HepG2 (cell line): ENCODE measurements around the gene RPL6. TPM values are rescaled to one million over a fixed set of nuclear protein-coding genes. Genes with fewer than 3 reads are reported as not detected.

Experiments
- EZH2 ChIP-seq: conservative IDR thresholded peaks from 2 replicates; pipeline ENCODE4 v1.6.1; 2012; ENCODE audit warnings: mild to moderate bottlenecking, low read depth, low read length, moderate library complexity
- HNF4G ChIP-seq, 2 experiments: sonication (generic) in 1 of 2; formaldehyde crosslinking in 1 of 2; IDR thresholded peaks; 2 replicates each; pipeline versions ENCODE4 v1.4.0 to v1.6.1; 2011 to 2020; ENCODE audit warnings: borderline replicate concordance in 2 of 2, low read depth in 2 of 2, mild to moderate bottlenecking in 2 of 2, low read length in 1 of 2, missing genetic modification reagents in 1 of 2, moderate library complexity in 1 of 2
- KDM2A ChIP-seq: sonication (generic); formaldehyde crosslinking; IDR thresholded peaks from 2 replicates; pipeline ENCODE4 v1.4.0; 2020; ENCODE audit warnings: low read depth, missing genetic modification reagents, borderline replicate concordance
- MIXL1 ChIP-seq: IDR thresholded peaks from 2 replicates; pipeline ENCODE4 v1.6.1; 2016
- MTA3 ChIP-seq: sonication (generic); formaldehyde crosslinking; IDR thresholded peaks from 2 replicates; pipeline ENCODE4 v1.4.0; 2020; ENCODE audit warnings: missing genetic modification reagents
- NCOA5 ChIP-seq: sonication (generic); formaldehyde crosslinking; IDR thresholded peaks from 2 replicates; pipeline ENCODE4 v1.4.0; 2020; ENCODE audit warnings: missing genetic modification reagents
- NR2F6 ChIP-seq, 2 experiments: IDR thresholded peaks; 2 replicates each; pipeline ENCODE4 v1.6.1; 2016; ENCODE audit warnings: antibody characterized with exemption in 1 of 2, mild to moderate bottlenecking in 1 of 2
- NR3C1 ChIP-seq: sonication (generic); formaldehyde crosslinking; IDR thresholded peaks from 2 replicates; pipeline ENCODE4 v1.4.0; 2020; ENCODE audit warnings: missing genetic modification reagents
- SIN3A ChIP-seq: IDR thresholded peaks from 2 replicates; pipeline ENCODE4 v1.6.1; 2011; ENCODE audit warnings: low read depth, mild to moderate bottlenecking, control low read depth, low read length, borderline replicate concordance
- SP4 ChIP-seq: sonication (generic); formaldehyde crosslinking; IDR thresholded peaks from 2 replicates; pipeline ENCODE4 v1.8.1; 2023; ENCODE audit warnings: mild to moderate bottlenecking, missing genetic modification reagents
- ZFP82 ChIP-seq: sonication (generic); formaldehyde crosslinking; IDR thresholded peaks from 2 replicates; pipeline ENCODE4 v1.5.1; 2020; ENCODE audit warnings: mild to moderate bottlenecking, missing genetic modification reagents, borderline replicate concordance
- ZFY ChIP-seq: sonication (generic); formaldehyde crosslinking; IDR thresholded peaks from 2 replicates; pipeline ENCODE4 v1.4.0; 2020; ENCODE audit warnings: missing genetic modification reagents
- ZNF224 ChIP-seq: sonication (generic); formaldehyde crosslinking; IDR thresholded peaks from 2 replicates; pipeline ENCODE4 v1.5.0; 2020; ENCODE audit warnings: mild to moderate bottlenecking, missing genetic modification reagents
- ZNF234 ChIP-seq: sonication (generic); formaldehyde crosslinking; conservative IDR thresholded peaks from 2 replicates; pipeline ENCODE4 v1.5.1; 2020; ENCODE audit warnings: mild to moderate bottlenecking, missing genetic modification reagents
- ZNF598 ChIP-seq: sonication (generic); formaldehyde crosslinking; IDR thresholded peaks from 2 replicates; pipeline ENCODE4 v1.5.1; 2020; ENCODE audit warnings: mild to moderate bottlenecking, missing genetic modification reagents, borderline replicate concordance
- ZNF670 ChIP-seq: sonication (generic); formaldehyde crosslinking; IDR thresholded peaks from 2 replicates; pipeline ENCODE4 v1.8.0; 2022; ENCODE audit warnings: mild to moderate bottlenecking, missing genetic modification reagents, borderline replicate concordance
- ZNF747 ChIP-seq: sonication (generic); formaldehyde crosslinking; IDR thresholded peaks from 2 replicates; pipeline ENCODE4 v1.8.1; 2023; ENCODE audit warnings: missing genetic modification reagents, mild to moderate bottlenecking, borderline replicate concordance
- ZNF773 ChIP-seq: sonication (generic); formaldehyde crosslinking; IDR thresholded peaks from 2 replicates; pipeline ENCODE4 v1.4.0; 2020; ENCODE audit warnings: missing genetic modification reagents, borderline replicate concordance
- ZNF788 ChIP-seq: sonication (generic); formaldehyde crosslinking; IDR thresholded peaks from 2 replicates; pipeline ENCODE4 v1.5.0; 2020; ENCODE audit warnings: mild to moderate bottlenecking, missing genetic modification reagents, borderline replicate concordance
- ZZZ3 ChIP-seq: sonication (generic); formaldehyde crosslinking; IDR thresholded peaks from 2 replicates; pipeline ENCODE4 v1.4.0; 2020; ENCODE audit warnings: missing genetic modification reagents, mild to moderate bottlenecking, borderline replicate concordance
- polyA plus RNA-seq, 8 experiments: library from polyadenylated mRNA; depleted of rRNA in 3 of 8; stranded (reverse) in 7 of 8; unstranded in 1 of 8; fragments of >200 nt; fragmentation: Illumina TruSeq in 4 of 8; extraction: Trizol in 4 of 8; gene quantifications; 2 replicates each; pipeline versions ENCODE4 v1.2.1 to v1.2.3, GENCODE V29; 2011 to 2016; ENCODE audit warnings: low read depth in 4 of 8, missing spikeins in 1 of 8, mixed read lengths in 1 of 8; ENCODE audit not compliant: insufficient read depth in 1 of 8
- total RNA-seq, 5 experiments: library from RNA; depleted of rRNA; stranded (reverse); fragments of >200 nt; fragmentation: Illumina TruSeq; extraction: Trizol; gene quantifications; 2 replicates each; pipeline ENCODE4 v1.2.3, GENCODE V29; 2016; ENCODE audit warnings: low read depth in 1 of 5
- TF ChIP-seq, protein P1 (sequence below): sonication (generic); formaldehyde crosslinking; IDR thresholded peaks from 2 replicates; pipeline ENCODE4 v1.5.1; 2020; ENCODE audit warnings: mild to moderate bottlenecking, missing genetic modification reagents, moderate library complexity
- TF ChIP-seq, protein P2 (sequence below): sonication (generic); formaldehyde crosslinking; IDR thresholded peaks from 2 replicates; pipeline ENCODE4 v1.5.0; 2020; ENCODE audit warnings: missing genetic modification reagents, mild to moderate bottlenecking, borderline replicate concordance
- TF ChIP-seq, protein P3 (sequence below): sonication (generic); formaldehyde crosslinking; IDR thresholded peaks from 2 replicates; pipeline ENCODE4 v1.8.1; 2023; ENCODE audit warnings: mild to moderate bottlenecking, missing genetic modification reagents, borderline replicate concordance
- TF ChIP-seq, protein P4 (sequence below): sonication (generic); formaldehyde crosslinking; IDR thresholded peaks from 2 replicates; pipeline ENCODE4 v1.5.0; 2020; ENCODE audit warnings: mild to moderate bottlenecking, missing genetic modification reagents
- TF ChIP-seq, protein P5 (sequence below): sonication (generic); formaldehyde crosslinking; IDR thresholded peaks from 2 replicates; pipeline ENCODE4 v1.4.0; 2020; ENCODE audit warnings: mild to moderate bottlenecking, missing genetic modification reagents

The RPL6 gene
- total and polyA plus RNA-seq, 2 of the 13 experiments (the other 11 are each of a cell fraction or from before 2014, with no cell fraction given) = 1,551 to 1,719 TPM

DNA sequence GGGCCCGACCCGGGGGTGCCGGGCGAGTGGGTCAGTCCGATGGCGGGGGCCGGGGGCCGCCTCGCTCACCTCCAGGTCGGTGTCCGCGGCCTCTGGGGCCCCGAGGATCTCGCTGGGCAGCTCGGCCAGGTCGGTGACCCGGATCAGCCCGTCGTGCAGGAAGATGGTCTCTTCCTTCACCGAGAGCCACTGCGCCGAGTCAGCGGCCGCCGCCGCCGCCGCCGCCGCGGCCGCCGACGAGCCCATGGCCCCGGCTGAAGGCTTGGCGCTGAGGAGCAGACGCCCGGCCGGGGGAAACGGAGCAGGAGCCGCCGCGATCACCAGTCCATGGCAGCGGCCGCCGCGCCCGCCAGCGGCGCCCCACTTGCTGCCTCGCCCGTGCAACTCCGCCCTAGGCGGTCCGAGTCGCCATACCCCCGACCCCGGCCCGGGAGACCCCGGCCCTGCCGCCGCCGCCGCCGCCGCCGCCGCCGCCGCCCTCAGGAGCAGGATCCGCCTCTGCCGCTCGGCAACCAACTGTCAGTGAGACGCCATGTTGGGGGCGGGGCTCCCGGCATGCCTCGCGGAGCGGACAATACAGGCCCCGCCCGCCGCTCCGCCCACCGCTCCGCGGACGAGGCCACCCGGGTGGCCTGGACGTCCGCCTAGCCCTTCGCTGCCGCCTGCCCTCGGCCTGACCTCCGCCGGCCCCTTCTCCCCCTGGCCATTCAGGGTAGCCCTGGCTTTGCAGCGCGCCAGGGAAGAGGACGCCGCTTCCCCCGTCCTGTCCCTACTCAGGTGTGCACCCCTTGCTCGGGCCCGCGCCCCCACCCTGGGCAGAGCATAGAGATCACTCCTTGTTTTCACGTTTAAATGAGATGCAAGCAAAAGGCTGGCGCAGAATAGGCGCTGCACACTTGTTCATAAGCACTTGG lies 27.3 kb downstream of the RPL6 start, which contains the start of gene HECTD4 (continued):
- TF ChIP-seq ZNF598 (CRISPR knock-in tag) = no peak
- TF ChIP-seq SIN3A = 0 out of 2 replicates have a peak, but pooled peaks have one; percentile 66
- no peak for TF ChIP-seq HNF4G (IDR thresholded peaks at IDR 0.05; ENCODE audit: borderline replicate concordance, low read depth, low read length)
- TF ChIP-seq HNF4G (CRISPR knock-in tag; IDR thresholded peaks at IDR 0.05; ENCODE audit: borderline replicate concordance, low read depth) = no peak
- 0 out of 2 replicates have a peak, but pooled peaks have one; percentile 33 for TF ChIP-seq ZZZ3 (CRISPR knock-in tag)
- no peak for TF ChIP-seq ZNF773 (CRISPR knock-in tag)
- no peak for TF ChIP-seq ZFP82 (CRISPR knock-in tag)
- no peak for TF ChIP-seq ZNF224 (CRISPR knock-in tag)
- no peak; the same call in 1 of the 2 replicates for TF ChIP-seq ZNF670 (CRISPR knock-in tag)
- TF ChIP-seq ZNF788 (CRISPR knock-in tag) = peak; percentile 92
- TF ChIP-seq MIXL1 (CRISPR knock-in tag) = peak; percentile 48
- TF ChIP-seq, protein P1, sequence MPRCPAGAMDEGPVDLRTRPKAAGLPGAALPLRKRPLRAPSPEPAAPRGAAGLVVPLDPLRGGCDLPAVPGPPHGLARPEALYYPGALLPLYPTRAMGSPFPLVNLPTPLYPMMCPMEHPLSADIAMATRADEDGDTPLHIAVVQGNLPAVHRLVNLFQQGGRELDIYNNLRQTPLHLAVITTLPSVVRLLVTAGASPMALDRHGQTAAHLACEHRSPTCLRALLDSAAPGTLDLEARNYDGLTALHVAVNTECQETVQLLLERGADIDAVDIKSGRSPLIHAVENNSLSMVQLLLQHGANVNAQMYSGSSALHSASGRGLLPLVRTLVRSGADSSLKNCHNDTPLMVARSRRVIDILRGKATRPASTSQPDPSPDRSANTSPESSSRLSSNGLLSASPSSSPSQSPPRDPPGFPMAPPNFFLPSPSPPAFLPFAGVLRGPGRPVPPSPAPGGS = peak; percentile 37; the same call in 1 of the 2 replicates
- TF ChIP-seq NR2F6 (IDR thresholded peaks at IDR 0.05) = peak; percentile 48
- peak; percentile 82 for TF ChIP-seq NR2F6 (CRISPR knock-in tag; IDR thresholded peaks at IDR 0.05)
- TF ChIP-seq EZH2 = no peak
- peak; percentile 93 for TF ChIP-seq ZNF747 (CRISPR knock-in tag)
- no peak for TF ChIP-seq NR3C1 (CRISPR knock-in tag)
- TF ChIP-seq SP4 = peak; percentile 98
- TF ChIP-seq MTA3 (CRISPR knock-in tag) = no peak
- TF ChIP-seq, protein P2, sequence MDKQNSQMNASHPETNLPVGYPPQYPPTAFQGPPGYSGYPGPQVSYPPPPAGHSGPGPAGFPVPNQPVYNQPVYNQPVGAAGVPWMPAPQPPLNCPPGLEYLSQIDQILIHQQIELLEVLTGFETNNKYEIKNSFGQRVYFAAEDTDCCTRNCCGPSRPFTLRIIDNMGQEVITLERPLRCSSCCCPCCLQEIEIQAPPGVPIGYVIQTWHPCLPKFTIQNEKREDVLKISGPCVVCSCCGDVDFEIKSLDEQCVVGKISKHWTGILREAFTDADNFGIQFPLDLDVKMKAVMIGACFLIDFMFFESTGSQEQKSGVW = no peak
- TF ChIP-seq KDM2A = peak; percentile 79
- TF ChIP-seq ZFY = peak; percentile 75
- no peak for TF ChIP-seq NCOA5 (CRISPR knock-in tag)
- TF ChIP-seq, protein P3, sequence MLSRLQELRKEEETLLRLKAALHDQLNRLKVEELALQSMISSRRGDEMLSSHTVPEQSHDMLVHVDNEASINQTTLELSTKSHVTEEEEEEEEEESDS (CRISPR knock-in tag) = 0 out of 2 replicates have a peak, but pooled peaks have one; percentile 49
- TF ChIP-seq ZNF234 = no peak
- TF ChIP-seq, protein P4, sequence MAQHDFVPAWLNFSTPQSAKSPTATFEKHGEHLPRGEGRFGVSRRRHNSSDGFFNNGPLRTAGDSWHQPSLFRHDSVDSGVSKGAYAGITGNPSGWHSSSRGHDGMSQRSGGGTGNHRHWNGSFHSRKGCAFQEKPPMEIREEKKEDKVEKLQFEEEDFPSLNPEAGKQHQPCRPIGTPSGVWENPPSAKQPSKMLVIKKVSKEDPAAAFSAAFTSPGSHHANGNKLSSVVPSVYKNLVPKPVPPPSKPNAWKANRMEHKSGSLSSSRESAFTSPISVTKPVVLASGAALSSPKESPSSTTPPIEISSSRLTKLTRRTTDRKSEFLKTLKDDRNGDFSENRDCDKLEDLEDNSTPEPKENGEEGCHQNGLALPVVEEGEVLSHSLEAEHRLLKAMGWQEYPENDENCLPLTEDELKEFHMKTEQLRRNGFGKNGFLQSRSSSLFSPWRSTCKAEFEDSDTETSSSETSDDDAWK (CRISPR knock-in tag) = no peak
- TF ChIP-seq, protein P5, sequence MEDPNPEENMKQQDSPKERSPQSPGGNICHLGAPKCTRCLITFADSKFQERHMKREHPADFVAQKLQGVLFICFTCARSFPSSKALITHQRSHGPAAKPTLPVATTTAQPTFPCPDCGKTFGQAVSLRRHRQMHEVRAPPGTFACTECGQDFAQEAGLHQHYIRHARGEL (CRISPR knock-in tag) = 0 out of 2 replicates have a peak, but pooled peaks have one; percentile 39
